OCI-LY3 (cell line): ENCODE data around the gene EML4.

Experiments used
- H2AFZ ChIP-seq: fragments of 200-600, 300-600 bp; shearing (Covaris generic); 2 replicates; pipeline ENCODE4 v1.6.0; 2014; ENCODE audit warnings: antibody characterized with exemption, low read depth, low read length
- H3K27ac ChIP-seq: fragments of 200-600, 300-600 bp; sonication (generic); 2 replicates; pipeline ENCODE4 v1.5.1; 2014; ENCODE audit warnings: mild to moderate bottlenecking, low read length, moderate library complexity, mixed read lengths
- H3K27me3 ChIP-seq: fragments of 200-600, 300-600 bp; sonication (generic); 2 replicates; pipeline ENCODE4 v1.6.1; 2014; ENCODE audit warnings: low read depth, low read length, mixed read lengths
- H3K36me3 ChIP-seq: fragments of 200-600, 300-600 bp; sonication (generic); replicated peaks from 2 replicates; pipeline ENCODE3; 2014; ENCODE audit warnings: low read depth, low read length, mixed read lengths
- H3K4me1 ChIP-seq: fragments of 300-600, 200-600 bp; sonication (generic); 2 replicates; pipeline ENCODE4 v1.6.1; 2014; ENCODE audit warnings: low read length, mixed read lengths
- H3K4me2 ChIP-seq: fragments of 200-600, 300-600 bp; sonication (generic); 2 replicates; pipeline ENCODE4 v1.6.1; 2014; ENCODE audit warnings: low read length, mixed read lengths
- H3K4me3 ChIP-seq: fragments of 300-600, 200-600 bp; sonication (generic); 2 replicates; pipeline ENCODE4 v1.5.1; 2014; ENCODE audit warnings: antibody characterized with exemption, mild to moderate bottlenecking, low read length, moderate library complexity
- H3K79me2 ChIP-seq: fragments of 300-600, 200-600 bp; shearing (Covaris generic); 2 replicates; pipeline ENCODE4 v1.6.1; 2014; ENCODE audit warnings: mild to moderate bottlenecking, low read length, mixed read lengths
- H3K9ac ChIP-seq: fragments of 300-600, 200-600 bp; shearing (Covaris generic); 2 replicates; pipeline ENCODE4 v1.6.0; 2014; ENCODE audit warnings: mild to moderate bottlenecking, low read length, moderate library complexity
- H3K9me3 ChIP-seq: fragments of 200-600, 300-600 bp; shearing (Covaris generic); 2 replicates; pipeline ENCODE4 v1.6.1; 2014; ENCODE audit warnings: low read length, mixed read lengths; ENCODE audit not compliant: insufficient read depth
- H4K20me1 ChIP-seq: fragments of 200-600, 300-600 bp; sonication (generic); 2 replicates; pipeline ENCODE4 v1.6.1; 2016; ENCODE audit warnings: low read length, mixed read lengths; ENCODE audit not compliant: insufficient read depth
- EZH2phosphoT487 ChIP-seq: fragments of 200-600 bp; shearing (Covaris generic); IDR thresholded peaks from 2 replicates; pipeline ENCODE4 v1.6.1; 2018; ENCODE audit warnings: antibody characterized with exemption, mixed run types, low read depth
- TF ChIP-seq, protein P1 (sequence below): fragments of 200-600, 300-600 bp; sonication (generic); IDR thresholded peaks from 2 replicates; pipeline ENCODE4 v1.5.1; 2014; ENCODE audit warnings: antibody characterized with exemption, low read length, low read depth

Gene EML4

GRCh38 chr2:42195559-42195958, 26.4 kb downstream of the EML4 start:
- Histone ChIP-seq H4K20me1 (peaks cover 81% of the 10 kb centered on the region), H3K4me1 (peaks cover 39% of the 10 kb centered on the region), H3K79me2 (peaks cover 95% of the 10 kb centered on the region), H3K4me3 (no peak overlapping the region), H2AFZ (no peak overlapping the region), H3K9ac (no peak overlapping the region), H3K4me2 (no peak overlapping the region), H3K9me3 (no peaks in the 10 kb centered on the region), H3K27ac (no peak overlapping the region), H3K27me3 (no peaks in the 10 kb centered on the region), H3K36me3 (no peaks in the 10 kb centered on the region)
- TF ChIP-seq, protein P1, sequence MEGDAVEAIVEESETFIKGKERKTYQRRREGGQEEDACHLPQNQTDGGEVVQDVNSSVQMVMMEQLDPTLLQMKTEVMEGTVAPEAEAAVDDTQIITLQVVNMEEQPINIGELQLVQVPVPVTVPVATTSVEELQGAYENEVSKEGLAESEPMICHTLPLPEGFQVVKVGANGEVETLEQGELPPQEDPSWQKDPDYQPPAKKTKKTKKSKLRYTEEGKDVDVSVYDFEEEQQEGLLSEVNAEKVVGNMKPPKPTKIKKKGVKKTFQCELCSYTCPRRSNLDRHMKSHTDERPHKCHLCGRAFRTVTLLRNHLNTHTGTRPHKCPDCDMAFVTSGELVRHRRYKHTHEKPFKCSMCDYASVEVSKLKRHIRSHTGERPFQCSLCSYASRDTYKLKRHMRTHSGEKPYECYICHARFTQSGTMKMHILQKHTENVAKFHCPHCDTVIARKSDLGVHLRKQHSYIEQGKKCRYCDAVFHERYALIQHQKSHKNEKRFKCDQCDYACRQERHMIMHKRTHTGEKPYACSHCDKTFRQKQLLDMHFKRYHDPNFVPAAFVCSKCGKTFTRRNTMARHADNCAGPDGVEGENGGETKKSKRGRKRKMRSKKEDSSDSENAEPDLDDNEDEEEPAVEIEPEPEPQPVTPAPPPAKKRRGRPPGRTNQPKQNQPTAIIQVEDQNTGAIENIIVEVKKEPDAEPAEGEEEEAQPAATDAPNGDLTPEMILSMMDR: no peak
- no peak for TF ChIP-seq EZH2phosphoT487

DNA sequence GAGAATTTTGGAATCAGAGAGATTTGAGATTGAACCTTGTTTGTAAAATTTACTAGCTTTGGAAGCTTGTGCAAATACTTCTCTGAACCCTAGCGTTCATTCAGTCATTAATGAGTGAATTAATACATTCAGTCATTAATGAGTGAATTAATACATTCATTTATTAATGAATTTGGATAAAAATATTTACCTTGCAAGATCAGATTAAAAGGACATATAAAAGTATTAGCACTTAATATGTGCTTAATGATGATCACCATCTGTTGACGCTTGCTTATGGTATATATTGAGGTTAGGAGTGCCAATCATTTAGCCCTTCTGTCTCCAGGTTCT, 26.9 kb downstream of the EML4 start:
- peak overlapping the region; percentile 57 for H3K4me3 ChIP-seq
- TF ChIP-seq, protein P1: no peak
- no peak for TF ChIP-seq EZH2phosphoT487
- no peaks in the 10 kb centered on the region for H3K36me3 ChIP-seq
- H3K27ac ChIP-seq: peak overlapping the region; percentile 29
- H3K9me3 ChIP-seq: no peaks in the 10 kb centered on the region
- no peaks in the 10 kb centered on the region for H3K27me3 ChIP-seq
- peaks cover 39% of the 10 kb centered on the region for H3K4me1 ChIP-seq
- H4K20me1 ChIP-seq: peaks cover 81% of the 10 kb centered on the region
- peak overlapping the region; percentile 32; the same call in 1 of the 2 replicates for H3K9ac ChIP-seq
- peak overlapping the region; percentile 66 for H3K4me2 ChIP-seq
- no peak overlapping the region for H2AFZ ChIP-seq
- H3K79me2 ChIP-seq: peaks cover 93% of the 10 kb centered on the region

GRCh38 chr2:42196403-42197267, 27.5 kb downstream of the EML4 start:
- H4K20me1 ChIP-seq: peaks cover 84% of the 10 kb centered on the region
- H3K27me3 ChIP-seq: no peaks in the 10 kb centered on the region
- H3K4me3 ChIP-seq: peak overlapping the region; percentile 57
- peak overlapping the region; percentile 66 for H3K4me2 ChIP-seq
- H3K4me1 ChIP-seq: peaks cover 39% of the 10 kb centered on the region
- peaks cover 93% of the 10 kb centered on the region for H3K79me2 ChIP-seq
- peak overlapping the region; percentile 29 for H3K27ac ChIP-seq
- TF ChIP-seq, protein P1: peak; percentile 95
- TF ChIP-seq EZH2phosphoT487: no peak
- no peak overlapping the region for H2AFZ ChIP-seq
- H3K9ac ChIP-seq: peak overlapping the region; percentile 32; the same call in 1 of the 2 replicates
- H3K9me3 ChIP-seq: no peaks in the 10 kb centered on the region
- H3K36me3 ChIP-seq: no peaks in the 10 kb centered on the region

GRCh38 chr2:42197792-42198191, 28.6 kb downstream of the EML4 start:
- peaks cover 91% of the 10 kb centered on the region for H3K79me2 ChIP-seq

More at GRCh38 chr2:42197792-42198191, 28.6 kb downstream of the EML4 start:
- H3K9ac ChIP-seq: no peak overlapping the region
- H4K20me1 ChIP-seq: peaks cover 80% of the 10 kb centered on the region
- TF ChIP-seq EZH2phosphoT487: no peak
- TF ChIP-seq, protein P1: no peak
- H3K4me3 ChIP-seq: no peak overlapping the region
- H2AFZ ChIP-seq: no peak overlapping the region
- peaks cover 39% of the 10 kb centered on the region for H3K4me1 ChIP-seq
- H3K4me2 ChIP-seq: no peak overlapping the region
- no peak overlapping the region for H3K27ac ChIP-seq
- no peaks in the 10 kb centered on the region for H3K9me3 ChIP-seq
- no peaks in the 10 kb centered on the region for H3K36me3 ChIP-seq
- no peaks in the 10 kb centered on the region for H3K27me3 ChIP-seq
